ENCODE measurements around the gene SNRNP48. TPM values are rescaled to one million over a fixed set of nuclear protein-coding genes. Genes with fewer than 3 reads are reported as not detected.

The SNRNP48 gene
- total RNA-seq, 4 donors from 2014 or later, result 10.2 to 39.7 (median 14.6) TPM

- DNase-seq, result no peak
- Histone ChIP-seq H3K4me3 (no peak overlapping the region), H3K4me1 (no peaks in the 10 kb centered on the region), H3K36me3 (no peaks in the 10 kb centered on the region), H3K27me3 (no peaks in the 10 kb centered on the region), H3K27ac (no peak overlapping the region), H3K9me3 (no peaks in the 10 kb centered on the region)
- intact Hi-C loops (cut with DNase I; ENCODE audit: low total_unique reads), result no loop called here
- TF ChIP-seq POLR2A (IDR thresholded peaks at IDR 0.05) (no peak), CTCF (IDR thresholded peaks at IDR 0.05) (no peak)
These were observed 68.5 kb downstream of the SNRNP48 start for GRCh38 chr6:7658543-7658942.

- no peak for DNase-seq
- H3K27me3 ChIP-seq, result no peaks in the 10 kb centered on the region
- no peak overlapping the region for H3K4me3 ChIP-seq
- no peaks in the 10 kb centered on the region for H3K36me3 ChIP-seq
- H3K27ac ChIP-seq, result no peak overlapping the region
- intact Hi-C loops (cut with DNase I; ENCODE audit: low total_unique reads), result no loop called here
- no peaks in the 10 kb centered on the region for H3K4me1 ChIP-seq
- no peak for TF ChIP-seq POLR2A (IDR thresholded peaks at IDR 0.05)
- TF ChIP-seq CTCF (IDR thresholded peaks at IDR 0.05), result no peak
- no peaks in the 10 kb centered on the region for H3K9me3 ChIP-seq
These were observed 71.4 kb downstream of the SNRNP48 start for GRCh38 chr6:7661364-7661763.

Other genes with a start within 250 kb of the SNRNP48 start
- under 1 TPM in 1 of 4 donors, not detected in 3; 0.28 TPM for gene CAGE1, start 200.5 kb upstream of the SNRNP48 start, total RNA-seq
- 10 to 100 TPM; 11.5 to 58.4 (median 22.8) TPM for gene RIOK1, start 200.4 kb upstream of the SNRNP48 start, total RNA-seq
- gene DSP, start 48.5 kb upstream of the SNRNP48 start, total RNA-seq, result 10 to 100 TPM in 2 of 4 donors, 1 to 10 TPM in 2; 3.8 to 28.3 (median 9.0) TPM
- 1 to 10 TPM; 2.2 to 8.5 (median 4.4) TPM for gene BMP6, start 135.9 kb downstream of the SNRNP48 start, total RNA-seq

All from uterus (tissue), 4 donors.